Thymus (tissue), 11 donors: ENCODE results near the gene NTM. TPM values are rescaled to one million over a fixed set of nuclear protein-coding genes. Genes with fewer than 3 reads are reported as not detected.

Experiments used
- DNase-seq, 9 donors: peaks; one replicate each; pipeline ENCODE4 v3.0.0-alpha.2; 2013; ENCODE audit warnings: low spot score in 9 of 9, low read depth in 6 of 9, missing footprints in 1 of 9
- H3K27ac ChIP-seq, 2 donors: one replicate each; pipeline ENCODE4 v1.5.1; 2013; ENCODE audit warnings: control low read depth in 1 of 2, low read depth in 1 of 2, low read length in 1 of 2, mild to moderate bottlenecking in 1 of 2, moderate library complexity in 1 of 2
- H3K27me3 ChIP-seq, 2 donors: one replicate each; pipeline ENCODE4 v1.5.1; 2013; ENCODE audit warnings: low read length in 1 of 2; ENCODE audit not compliant: control insufficient read depth in 2 of 2, insufficient read depth in 1 of 2
- H3K36me3 ChIP-seq, 2 donors: one replicate each; pipeline ENCODE4 v1.5.1; 2013; ENCODE audit warnings: low read length in 1 of 2, mild to moderate bottlenecking in 1 of 2, moderate library complexity in 1 of 2; ENCODE audit not compliant: control insufficient read depth in 2 of 2, insufficient read depth in 2 of 2
- H3K4me1 ChIP-seq, 2 donors: one replicate each; pipeline ENCODE4 v1.5.1; 2013; ENCODE audit warnings: low read length in 2 of 2; ENCODE audit not compliant: control insufficient read depth in 2 of 2, insufficient read depth in 2 of 2
- H3K4me3 ChIP-seq, 2 donors: one replicate each; pipeline ENCODE4 v1.5.1; 2013; ENCODE audit warnings: low read length in 2 of 2, control low read depth in 1 of 2, mild to moderate bottlenecking in 1 of 2
- H3K9me3 ChIP-seq, 2 donors: one replicate each; pipeline ENCODE4 v1.5.1; 2013; ENCODE audit warnings: low read length in 1 of 2, mild to moderate bottlenecking in 1 of 2; ENCODE audit not compliant: control insufficient read depth in 2 of 2, insufficient read depth in 1 of 2
- WGBS: extraction: QIAGEN DNeasy Blood & Tissue Kit; methylation state at CpG from one replicate; pipeline ENCODE4 v1.1.7; 2013; 5-methylcytosine and 5-hydroxymethylcytosine counted together
- polyA plus RNA-seq: library from polyadenylated mRNA; stranded (reverse); fragments of 200-250 nt; gene quantifications from one replicate; pipeline ENCODE4 v1.2.3, GENCODE V29; 2013
- total RNA-seq: library from RNA; stranded (reverse); fragments of 120-200 nt; gene quantifications from one replicate; pipeline ENCODE4 v1.2.4, GENCODE V29; 2013
- donor health status: healthy.

The NTM gene
- total and polyA plus RNA-seq, 2 donors: 0.18 to 0.47 TPM

- Histone ChIP-seq H3K9me3 (no peaks in the 10 kb centered on the region), H3K4me3 (no peak overlapping the region), H3K27me3 (no peaks in the 10 kb centered on the region), H3K36me3 (no peaks in the 10 kb centered on the region), H3K27ac (no peak overlapping the region), H3K4me1 (no peaks in the 10 kb centered on the region)
- DNase-seq: no peak
These were observed 379.7 kb downstream of the NTM start for GRCh38 chr11:131750152-131750551.

GRCh38 chr11:131750692-131751091, 380.3 kb downstream of the NTM start:
- Histone ChIP-seq H3K4me1 (no peaks in the 10 kb centered on the region), H3K4me3 (no peak overlapping the region), H3K27ac (no peak overlapping the region), H3K36me3 (no peaks in the 10 kb centered on the region), H3K27me3 (no peaks in the 10 kb centered on the region), H3K9me3 (no peaks in the 10 kb centered on the region)
- DNase-seq: no peak
- WGBS: 93% methylated on average over 5 of the region's 5 CpGs

GRCh38 chr11:131754671-131755070, 384.3 kb downstream of the NTM start:
- H3K36me3 ChIP-seq: no peaks in the 10 kb centered on the region
- no peak overlapping the region for H3K4me3 ChIP-seq
- no peaks in the 10 kb centered on the region for H3K27me3 ChIP-seq
- H3K9me3 ChIP-seq: no peaks in the 10 kb centered on the region
- no peak for DNase-seq
- no peaks in the 10 kb centered on the region for H3K4me1 ChIP-seq
- no peak overlapping the region for H3K27ac ChIP-seq
- 94% methylated on average over 3 of the region's 3 CpGs for WGBS

GRCh38 chr11:131756479-131757110, 386.2 kb downstream of the NTM start:
- Histone ChIP-seq H3K27me3 (no peaks in the 10 kb centered on the region), H3K36me3 (no peaks in the 10 kb centered on the region), H3K27ac (no peak overlapping the region), H3K4me1 (no peaks in the 10 kb centered on the region), H3K4me3 (no peak overlapping the region), H3K9me3 (no peaks in the 10 kb centered on the region)
- DNase-seq: no peak
- WGBS: 74% methylated on average over 6 of the region's 6 CpGs

GRCh38 chr11:131758726-131759125, 388.3 kb downstream of the NTM start:
- Histone ChIP-seq H3K36me3 (no peaks in the 10 kb centered on the region), H3K27ac (no peak overlapping the region), H3K4me1 (no peaks in the 10 kb centered on the region), H3K27me3 (no peaks in the 10 kb centered on the region), H3K9me3 (no peaks in the 10 kb centered on the region), H3K4me3 (no peak overlapping the region)
- WGBS: 94% methylated on average over 7 of the region's 7 CpGs
- DNase-seq: no peak

- Histone ChIP-seq H3K36me3 (no peaks in the 10 kb centered on the region), H3K4me1 (no peaks in the 10 kb centered on the region), H3K4me3 (no peak overlapping the region), H3K9me3 (no peaks in the 10 kb centered on the region), H3K27ac (no peak overlapping the region), H3K27me3 (no peaks in the 10 kb centered on the region)
- WGBS: 98% methylated on average over 2 of the region's 2 CpGs
- no peak for DNase-seq
These were observed 388.7 kb downstream of the NTM start for GRCh38 chr11:131759140-131759539.

- no peak for DNase-seq
- H3K4me1 ChIP-seq: no peaks in the 10 kb centered on the region
- WGBS: 70% methylated on average over 26 of the region's 26 CpGs
These were observed 390.0 kb downstream of the NTM start for GRCh38 chr11:131760091-131761061.

GRCh38 chr11:131762346-131763110, 392.1 kb downstream of the NTM start:
- Histone ChIP-seq H3K27ac (no peak overlapping the region), H3K4me3 (no peak overlapping the region), H3K4me1 (no peaks in the 10 kb centered on the region), H3K27me3 (no peaks in the 10 kb centered on the region), H3K36me3 (no peaks in the 10 kb centered on the region), H3K9me3 (no peaks in the 10 kb centered on the region)
- 96% methylated on average over 17 of the region's 17 CpGs for WGBS
- DNase-seq: no peak

More at GRCh38 chr11:131760091-131761061, 390.0 kb downstream of the NTM start:
- H3K4me3 ChIP-seq: no peak overlapping the region
- no peaks in the 10 kb centered on the region for H3K9me3 ChIP-seq
- H3K36me3 ChIP-seq: no peaks in the 10 kb centered on the region
- H3K27ac ChIP-seq: no peak overlapping the region
- no peaks in the 10 kb centered on the region for H3K27me3 ChIP-seq
